Common myeloid progenitor, CD34-positive (primary cell): ENCODE measurements around the gene MAST2.

Experiments used
- CTCF ChIA-PET: fragments of 350-600 bp; sonication (Branson Sonifier 250); formaldehyde crosslinking; loops from one replicate; lab custom pipeline; 2021; ENCODE audit warnings: antibody characterized with exemption; lab: Charles Lee
- POLR2A ChIA-PET: fragments of 350-600 bp; sonication (Branson Sonifier 250); formaldehyde crosslinking; loops from one replicate; lab custom pipeline; 2021; ENCODE audit warnings: antibody characterized with exemption; lab: Charles Lee
- DNase-seq, 3 donors: peaks; one replicate each; pipeline versions ENCODE4 v3.0.0 to v3.0.0-alpha.2; 2013
- H3K27ac ChIP-seq, 2 experiments: 1 replicate in 1 of 2; 2 replicates in 1 of 2; pipeline ENCODE4 v1.7.0; 2013; ENCODE audit warnings: inconsistent platforms in 2 of 2, low read length in 2 of 2, mild to moderate bottlenecking in 2 of 2, low read depth in 1 of 2, moderate library complexity in 1 of 2; ENCODE audit not compliant: severe bottlenecking in 2 of 2, insufficient read depth in 1 of 2, poor library complexity in 1 of 2
- H3K27me3 ChIP-seq, 5 experiments: replicated peaks in 2 of 5; 1 replicate in 3 of 5; 2 replicates in 2 of 5; pipeline versions ENCODE4 v1.6.1 to v1.7.0; 2013; ENCODE audit warnings: low read length in 4 of 5, mild to moderate bottlenecking in 2 of 5, moderate library complexity in 2 of 5, inconsistent platforms in 1 of 5; ENCODE audit not compliant: insufficient read depth in 5 of 5, control insufficient read depth in 4 of 5
- H3K36me3 ChIP-seq, 4 experiments: 1 replicate in 2 of 4; 2 replicates in 2 of 4; pipeline versions ENCODE4 v1.6.1 to v1.7.0; 2013; ENCODE audit warnings: low read length in 3 of 4, control low read depth in 1 of 4, mild to moderate bottlenecking in 1 of 4; ENCODE audit not compliant: control insufficient read depth in 4 of 4, insufficient read depth in 4 of 4
- H3K4me1 ChIP-seq, 4 experiments: 1 replicate in 3 of 4; 2 replicates in 1 of 4; pipeline versions ENCODE4 v1.6.1 to v1.7.1; 2013; ENCODE audit warnings: low read length in 3 of 4, mild to moderate bottlenecking in 3 of 4, control low read depth in 1 of 4, inconsistent platforms in 1 of 4, moderate library complexity in 1 of 4; ENCODE audit not compliant: control insufficient read depth in 4 of 4, insufficient read depth in 4 of 4; ENCODE audit errors: control extremely low read depth in 1 of 4
- H3K4me3 ChIP-seq, 7 experiments: 1 replicate in 4 of 7; 2 replicates in 3 of 7; pipeline versions ENCODE4 v1.5.1 to v1.7.0; 2013; ENCODE audit warnings: mild to moderate bottlenecking in 7 of 7, low read length in 6 of 7, moderate library complexity in 6 of 7, inconsistent platforms in 2 of 7, low read depth in 2 of 7, control low read depth in 1 of 7; ENCODE audit not compliant: insufficient read depth in 4 of 7, control insufficient read depth in 1 of 7; ENCODE audit errors: extremely low read depth in 1 of 7
- H3K9me3 ChIP-seq, 5 experiments: 1 replicate in 4 of 5; 2 replicates in 1 of 5; pipeline versions ENCODE4 v1.6.1 to v1.7.1; 2013; ENCODE audit warnings: low read length in 4 of 5, mild to moderate bottlenecking in 2 of 5, inconsistent platforms in 1 of 5, low read depth in 1 of 5, moderate library complexity in 1 of 5; ENCODE audit not compliant: control insufficient read depth in 4 of 5, insufficient read depth in 2 of 5; ENCODE audit errors: control extremely low read depth in 1 of 5
- WGBS: methylation state at CpG from one replicate; pipeline ENCODE4 v1.1.5; 2013; ENCODE audit not compliant: insufficient coverage; 5-methylcytosine and 5-hydroxymethylcytosine counted together

Gene MAST2

GRCh38 chr1:46064708-46065107 is 261.3 kb downstream of the MAST2 start:
- ChIA-PET POLR2A (no interaction called here), CTCF (interaction anchor here (0.9 to 1.5 kb wide), 3 partner anchors 28 to 123 kb away, joined by 3 to 4 read pairs (median 3); no protein-coding TSS in a partner anchor)
- no peak for DNase-seq
- no peaks in the 10 kb centered on the region for H3K27me3 ChIP-seq
- peaks cover 0 to 5% (median 0%) of the 10 kb centered on the region in 4 experiments for H3K4me1 ChIP-seq
- H3K36me3 ChIP-seq = peaks cover 0 to 3% (median 2%) of the 10 kb centered on the region in 4 experiments
- no peaks in the 10 kb centered on the region for H3K9me3 ChIP-seq
- H3K4me3 ChIP-seq = no peak overlapping the region
- no peak overlapping the region for H3K27ac ChIP-seq
- WGBS = no CpG with 5 or more reads among the region's 1 CpG

GRCh38 chr1:46065405-46065804 is 262.0 kb downstream of the MAST2 start:
- Histone ChIP-seq H3K27ac (no peak overlapping the region), H3K4me3 (no peak overlapping the region), H3K9me3 (no peaks in the 10 kb centered on the region), H3K4me1 (peaks cover 0 to 5% (median 0%) of the 10 kb centered on the region in 4 experiments), H3K27me3 (no peaks in the 10 kb centered on the region), H3K36me3 (peaks cover 0 to 3% (median 2%) of the 10 kb centered on the region in 4 experiments)
- peak; percentile 19 to 37 (median 36) for DNase-seq
- ChIA-PET CTCF (interaction anchor here (0.9 kb wide), 1 partner anchor 122 kb away, joined by 3 read pairs; no protein-coding TSS in a partner anchor), POLR2A (no interaction called here)

- ChIA-PET CTCF (interaction anchor here (0.7 to 1.8 kb wide), 3 partner anchors 36 to 115 kb away, joined by 3 to 5 read pairs (median 4); no protein-coding TSS in a partner anchor), POLR2A (no interaction called here)
- peaks cover 0 to 5% (median 2%) of the 10 kb centered on the region in 4 experiments for H3K4me1 ChIP-seq
- H3K4me3 ChIP-seq = no peak overlapping the region
- no peaks in the 10 kb centered on the region for H3K36me3 ChIP-seq
- H3K27ac ChIP-seq = no peak overlapping the region
- no peaks in the 10 kb centered on the region for H3K27me3 ChIP-seq
- no peaks in the 10 kb centered on the region for H3K9me3 ChIP-seq
- WGBS = no CpG with 5 or more reads among the region's 1 CpG
- no peak for DNase-seq
Observed at GRCh38 chr1:46067652-46068051, 264.2 kb downstream of the MAST2 start.

GRCh38 chr1:46068525-46068924 is 265.1 kb downstream of the MAST2 start:
- H3K36me3 ChIP-seq = no peaks in the 10 kb centered on the region
- H3K27me3 ChIP-seq = no peaks in the 10 kb centered on the region
- POLR2A ChIA-PET = no interaction called here
- H3K27ac ChIP-seq = no peak overlapping the region
- H3K9me3 ChIP-seq = no peaks in the 10 kb centered on the region
- DNase-seq = no peak
- H3K4me1 ChIP-seq = peaks cover 0 to 4% (median 2%) of the 10 kb centered on the region in 4 experiments
- H3K4me3 ChIP-seq = no peak overlapping the region
- CTCF ChIA-PET = interaction anchor here (1.0 to 1.8 kb wide), 2 partner anchors 114 to 154 kb away, joined by 3 to 4 read pairs; no protein-coding TSS in a partner anchor
- 100% methylated on average over 3 of the region's 3 CpGs for WGBS

GRCh38 chr1:46070164-46070814 is 266.9 kb downstream of the MAST2 start:
- H3K4me1 ChIP-seq = peaks cover 0 to 4% (median under 1%) of the 10 kb centered on the region in 4 experiments
- WGBS = 87% methylated on average over 5 of the region's 6 CpGs
- H3K27ac ChIP-seq = peak overlapping the region in 1 of 2 experiments; percentile 35
- no peaks in the 10 kb centered on the region for H3K36me3 ChIP-seq
- H3K4me3 ChIP-seq = no peak overlapping the region
- H3K9me3 ChIP-seq = no peaks in the 10 kb centered on the region
- ChIA-PET POLR2A (no interaction called here), CTCF (interaction anchor here (1.1 kb wide), 1 partner anchor 62 kb away, joined by 4 read pairs; the partner anchor contains the start of gene PIK3R3)
- no peaks in the 10 kb centered on the region for H3K27me3 ChIP-seq
- no peak for DNase-seq

GRCh38 chr1:46072975-46073374 is 269.6 kb downstream of the MAST2 start:
- Histone ChIP-seq H3K27ac (no peak overlapping the region), H3K4me1 (peaks cover 0 to 4% (median 0%) of the 10 kb centered on the region in 4 experiments), H3K4me3 (no peak overlapping the region), H3K27me3 (no peaks in the 10 kb centered on the region), H3K36me3 (peaks cover 0 to 2% (median 0%) of the 10 kb centered on the region in 4 experiments), H3K9me3 (no peaks in the 10 kb centered on the region)
- POLR2A ChIA-PET = no interaction called here
- WGBS = no CpG with 5 or more reads among the region's 1 CpG
- CTCF ChIA-PET = no interaction called here
- no peak for DNase-seq

GRCh38 chr1:46076343-46076742 is 272.9 kb downstream of the MAST2 start:
- H3K27ac ChIP-seq = no peak overlapping the region
- no peaks in the 10 kb centered on the region for H3K27me3 ChIP-seq
- no peak overlapping the region for H3K4me3 ChIP-seq
- H3K4me1 ChIP-seq = peaks cover 0 to 1% (median 0%) of the 10 kb centered on the region in 4 experiments
- no peak for DNase-seq
- ChIA-PET POLR2A (no interaction called here), CTCF (no interaction called here)
- 100% methylated on average over 1 of the region's 2 CpGs for WGBS
- H3K36me3 ChIP-seq = peaks cover 0 to 2% (median 0%) of the 10 kb centered on the region in 4 experiments
- H3K9me3 ChIP-seq = no peaks in the 10 kb centered on the region
